Vagina (tissue), 2 donors: ENCODE measurements around the gene ZNF57. TPM values are rescaled to one million over a fixed set of nuclear protein-coding genes. Genes with fewer than 3 reads are reported as not detected.

Experiments used
- DNase-seq, 2 donors: peaks; one replicate each; pipeline ENCODE4 v3.0.0-alpha.2; 2017; ENCODE audit errors: extremely low spot score in 2 of 2
- H3K27ac ChIP-seq: fragments of 200-600 bp; sonication (generic); one replicate; pipeline ENCODE4 v1.5.1; 2019
- H3K27me3 ChIP-seq: fragments of 200-600 bp; sonication (generic); one replicate; pipeline ENCODE4 v1.5.1; 2019
- H3K36me3 ChIP-seq, 2 donors: fragments of 200-600 bp; sonication (generic); one replicate each; pipeline ENCODE4 v1.5.1; 2017 to 2019
- H3K4me1 ChIP-seq: fragments of 200-600 bp; sonication (generic); one replicate; pipeline ENCODE4 v1.5.1; 2019
- H3K4me3 ChIP-seq, 2 donors: fragments of 200-600 bp; sonication (generic); 1 replicate in 1 of 2; 2 replicates in 1 of 2; pipeline ENCODE4 v1.5.1; 2016 to 2019
- H3K9me3 ChIP-seq: fragments of 200-600 bp; sonication (generic); one replicate; pipeline ENCODE4 v1.5.1; 2019
- CTCF ChIP-seq, 3 experiments: fragments of 450-650 bp in 2 of 3; fragments of 200-600 bp in 1 of 3; sonication (generic) in 1 of 3; IDR thresholded peaks; one replicate each; pipeline ENCODE4 v1.5.1; 2017 to 2019; ENCODE audit warnings: antibody characterized with exemption in 3 of 3, mild to moderate bottlenecking in 2 of 3, moderate library complexity in 2 of 3
- POLR2A ChIP-seq, 2 donors: fragments of 450-650 bp; IDR thresholded peaks; one replicate each; pipeline ENCODE4 v1.6.1; 2017; ENCODE audit warnings: antibody characterized with exemption in 2 of 2, mild to moderate bottlenecking in 2 of 2, moderate library complexity in 2 of 2
- POLR2AphosphoS5 ChIP-seq, 2 donors: sonication (generic); formaldehyde crosslinking; IDR thresholded peaks; one replicate each; pipeline ENCODE4 v1.9.0; 2017; ENCODE audit warnings: antibody characterized with exemption in 2 of 2, mild to moderate bottlenecking in 2 of 2, low read depth in 1 of 2; ENCODE audit not compliant: insufficient read depth in 1 of 2
- intact Hi-C: fragments of 100-400 bp; cut with DNase I; formaldehyde crosslinking; loops from one replicate; pipeline ENCODE4 v1.15.1; 2023
- total RNA-seq: library from RNA; depleted of rRNA; stranded (reverse); fragments of >200 nt; gene quantifications from one replicate; pipeline ENCODE4 v1.2.3, GENCODE V29; 2016

The ZNF57 gene
- total RNA-seq, result 7.4 TPM

- Histone ChIP-seq H3K36me3 (no peaks in the 10 kb centered on the region), H3K4me1 (peaks cover 15% of the 10 kb centered on the region), H3K4me3 (peak within 1 kb of the TSS; percentile 71 to 77), H3K27me3 (no peaks in the 10 kb centered on the region), H3K27ac (peak within 1 kb of the TSS; percentile 64), H3K9me3 (no peaks in the 10 kb centered on the region)
- intact Hi-C loops, result no loop called here
- DNase-seq, result peak; percentile 98 to 99
- TF ChIP-seq POLR2AphosphoS5 (IDR thresholded peaks at IDR 0.05; ENCODE audit: insufficient read depth in 1 of 2, low read depth in 1 of 2), result peak; percentile 80 to 88
- no peak for TF ChIP-seq POLR2A (IDR thresholded peaks at IDR 0.05)
- TF ChIP-seq CTCF (IDR thresholded peaks at IDR 0.05), result no peak
Measured at GRCh38 chr19:2900296-2901252, at the start of gene ZNF57. Gene ZNF57, plus strand, starts transcription at chr19:2900928. Its CDS starts 118 bp downstream, at chr19:2901046.

GRCh38 chr19:2852598-2852997 is 48.1 kb upstream of the ZNF57 start:
- H3K9me3 ChIP-seq, result peaks cover 52% of the 10 kb centered on the region
- H3K27ac ChIP-seq, result no peak overlapping the region
- intact Hi-C loops, result no loop called here
- no peaks in the 10 kb centered on the region for H3K27me3 ChIP-seq
- TF ChIP-seq POLR2AphosphoS5 (IDR thresholded peaks at IDR 0.05; ENCODE audit: insufficient read depth in 1 of 2, low read depth in 1 of 2) (no peak), POLR2A (IDR thresholded peaks at IDR 0.05) (no peak), CTCF (IDR thresholded peaks at IDR 0.05) (no peak)
- H3K4me3 ChIP-seq, result no peak overlapping the region
- H3K36me3 ChIP-seq, result peaks cover 9 to 50% of the 10 kb centered on the region in 2 donors
- H3K4me1 ChIP-seq, result no peaks in the 10 kb centered on the region
- DNase-seq, result no peak

- Histone ChIP-seq H3K27me3 (no peaks in the 10 kb centered on the region), H3K36me3 (peaks cover 9 to 50% of the 10 kb centered on the region in 2 donors), H3K27ac (no peak overlapping the region), H3K9me3 (peaks cover 52% of the 10 kb centered on the region), H3K4me3 (no peak overlapping the region), H3K4me1 (no peaks in the 10 kb centered on the region)
- DNase-seq, result no peak
- TF ChIP-seq POLR2AphosphoS5 (IDR thresholded peaks at IDR 0.05; ENCODE audit: insufficient read depth in 1 of 2, low read depth in 1 of 2) (no peak), CTCF (IDR thresholded peaks at IDR 0.05) (no peak), POLR2A (IDR thresholded peaks at IDR 0.05) (no peak)
- intact Hi-C loops, result no loop called here
Measured at GRCh38 chr19:2853015-2853606, 47.6 kb upstream of the ZNF57 start.

- no peak for DNase-seq
- Histone ChIP-seq H3K27ac (no peak overlapping the region), H3K9me3 (peaks cover 55% of the 10 kb centered on the region), H3K4me3 (no peak overlapping the region), H3K4me1 (no peaks in the 10 kb centered on the region), H3K36me3 (peaks cover 9 to 45% of the 10 kb centered on the region in 2 donors), H3K27me3 (no peaks in the 10 kb centered on the region)
- TF ChIP-seq CTCF (IDR thresholded peaks at IDR 0.05) (no peak), POLR2AphosphoS5 (IDR thresholded peaks at IDR 0.05; ENCODE audit: insufficient read depth in 1 of 2, low read depth in 1 of 2) (no peak), POLR2A (IDR thresholded peaks at IDR 0.05) (no peak)
- intact Hi-C loops, result no loop called here
Measured at GRCh38 chr19:2854849-2855248, 45.9 kb upstream of the ZNF57 start.
